AG09319 (cell line): Measurements from ENCODE around the gene CHN2.

ENCODE experiments used
- DNase-seq: peaks from one replicate; pipeline ENCODE4 v3.0.0-alpha.2; 2010; ENCODE audit warnings: low read depth; ENCODE audit errors: extremely low read depth
- TF ChIP-seq, protein P1 (sequence below): IDR thresholded peaks from 2 replicates; pipeline ENCODE4 v1.5.1; 2011; ENCODE audit warnings: low read depth, mild to moderate bottlenecking, inconsistent platforms, low read length, moderate library complexity

The CHN2 gene

DNA sequence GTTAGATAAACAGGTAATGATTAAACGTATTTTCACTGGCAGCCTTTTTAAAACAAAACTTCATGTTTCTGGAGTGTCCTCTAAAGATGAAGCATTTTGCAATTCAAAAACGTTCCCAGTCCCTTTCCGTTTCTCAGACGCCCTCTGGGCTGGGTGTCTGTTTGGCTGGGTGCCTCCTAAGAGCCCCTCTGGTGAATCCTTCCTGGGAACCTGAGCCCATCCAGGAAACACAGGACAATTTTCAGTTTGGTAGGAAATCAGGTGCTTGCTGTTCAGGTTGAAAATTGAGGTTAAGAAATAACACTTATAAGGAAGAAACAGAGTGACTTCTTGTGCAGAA is 76.7 kb downstream of the CHN2 start:
- TF ChIP-seq, protein P1, sequence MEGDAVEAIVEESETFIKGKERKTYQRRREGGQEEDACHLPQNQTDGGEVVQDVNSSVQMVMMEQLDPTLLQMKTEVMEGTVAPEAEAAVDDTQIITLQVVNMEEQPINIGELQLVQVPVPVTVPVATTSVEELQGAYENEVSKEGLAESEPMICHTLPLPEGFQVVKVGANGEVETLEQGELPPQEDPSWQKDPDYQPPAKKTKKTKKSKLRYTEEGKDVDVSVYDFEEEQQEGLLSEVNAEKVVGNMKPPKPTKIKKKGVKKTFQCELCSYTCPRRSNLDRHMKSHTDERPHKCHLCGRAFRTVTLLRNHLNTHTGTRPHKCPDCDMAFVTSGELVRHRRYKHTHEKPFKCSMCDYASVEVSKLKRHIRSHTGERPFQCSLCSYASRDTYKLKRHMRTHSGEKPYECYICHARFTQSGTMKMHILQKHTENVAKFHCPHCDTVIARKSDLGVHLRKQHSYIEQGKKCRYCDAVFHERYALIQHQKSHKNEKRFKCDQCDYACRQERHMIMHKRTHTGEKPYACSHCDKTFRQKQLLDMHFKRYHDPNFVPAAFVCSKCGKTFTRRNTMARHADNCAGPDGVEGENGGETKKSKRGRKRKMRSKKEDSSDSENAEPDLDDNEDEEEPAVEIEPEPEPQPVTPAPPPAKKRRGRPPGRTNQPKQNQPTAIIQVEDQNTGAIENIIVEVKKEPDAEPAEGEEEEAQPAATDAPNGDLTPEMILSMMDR = no peak
- no peak for DNase-seq

DNA sequence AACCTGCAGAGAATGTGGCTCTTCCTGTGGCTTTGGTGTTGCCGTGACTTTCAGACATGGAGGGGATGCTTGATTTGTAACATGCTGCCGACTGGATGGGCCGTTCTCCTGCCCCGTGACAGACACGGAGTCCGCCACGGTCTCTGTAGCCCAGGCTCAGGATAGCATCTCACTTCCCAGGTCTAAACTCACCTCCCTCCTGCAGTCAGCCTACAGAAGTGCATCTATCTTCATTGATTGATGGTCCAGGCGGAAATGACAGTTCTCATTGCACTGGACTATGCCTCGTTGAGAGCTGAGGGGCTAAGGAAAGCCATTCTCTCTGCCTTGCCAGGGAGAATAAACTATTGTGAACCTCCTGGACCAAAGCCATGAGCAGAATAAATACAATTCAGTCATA is 77.5 kb downstream of the CHN2 start:
- no peak for DNase-seq
- TF ChIP-seq, protein P1 = no peak

DNA sequence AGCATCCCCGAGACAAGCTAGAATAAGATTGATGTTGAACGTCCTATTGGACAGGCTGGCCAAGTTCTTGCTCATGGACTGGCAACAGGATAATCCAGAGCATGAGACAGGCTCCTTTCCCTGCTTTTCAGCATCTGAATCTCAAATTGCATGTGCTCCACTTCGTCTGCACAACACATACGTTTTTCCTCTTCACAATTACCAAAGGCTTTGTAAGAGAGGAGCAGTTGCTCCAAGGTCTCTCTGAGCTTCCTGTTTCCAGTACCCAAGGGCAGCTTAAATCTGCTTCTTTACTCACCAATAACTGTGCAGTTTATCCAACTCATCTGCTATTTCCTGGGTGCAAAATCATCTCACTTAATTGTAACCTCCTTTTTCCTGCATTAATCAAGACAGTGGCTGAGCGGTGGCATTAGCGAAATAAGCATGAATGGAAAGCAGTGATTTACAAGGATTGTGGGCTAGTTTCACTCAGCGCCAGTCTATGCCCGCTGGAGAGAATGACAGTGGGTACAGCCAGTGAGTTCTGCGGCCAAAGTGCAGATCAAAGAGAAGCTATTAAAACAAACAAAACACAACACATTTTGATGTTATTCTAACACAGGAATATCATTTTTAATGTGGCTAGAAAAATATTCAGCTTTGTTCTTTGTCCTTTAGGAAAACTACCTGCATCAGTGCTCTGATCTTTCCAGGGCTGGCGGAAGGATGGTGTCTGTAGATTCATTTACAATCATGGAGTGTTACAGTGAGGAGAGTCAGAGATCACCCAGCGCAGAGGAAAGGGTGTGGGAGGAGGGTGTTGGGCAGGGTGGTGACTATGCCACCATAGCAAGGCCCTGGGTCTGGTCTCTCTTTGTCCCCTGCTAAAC is 79.8 kb downstream of the CHN2 start:
- TF ChIP-seq, protein P1 = no peak
- DNase-seq = no peak

DNA sequence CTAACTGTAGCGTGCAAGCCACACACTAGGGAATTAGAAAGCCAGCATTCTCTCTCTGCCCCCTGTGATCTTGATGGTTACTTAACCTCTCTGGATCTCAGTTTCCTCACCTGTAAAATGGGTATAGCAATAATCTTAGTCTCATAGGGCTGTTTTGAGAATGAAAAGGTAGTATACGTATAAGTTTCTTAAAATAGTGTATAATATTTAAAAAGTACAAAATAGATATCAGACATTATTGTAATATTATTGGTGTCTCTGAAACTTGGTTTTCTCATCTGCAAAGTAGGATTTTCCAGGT is 80.4 kb downstream of the CHN2 start:
- TF ChIP-seq, protein P1 = no peak
- no peak for DNase-seq

DNA sequence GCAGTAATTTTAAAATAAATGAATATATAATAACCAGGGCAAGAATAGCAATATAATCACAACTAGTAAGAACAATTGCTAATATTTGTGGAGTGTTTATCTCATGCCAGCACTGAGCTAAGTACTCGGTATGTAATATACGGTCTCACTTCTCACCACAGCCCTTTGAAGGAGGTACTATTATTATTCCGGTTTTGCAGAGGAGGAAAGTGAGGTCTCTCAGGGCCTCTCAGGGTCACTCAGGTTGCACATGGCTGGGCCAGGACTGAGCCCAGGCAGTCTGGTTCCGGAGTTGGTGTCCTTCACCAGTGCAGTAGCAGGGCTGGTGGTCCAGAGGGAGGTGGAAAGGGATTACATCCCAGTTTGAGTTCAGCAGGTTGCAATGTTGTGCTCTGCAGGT is 80.9 kb downstream of the CHN2 start:
- DNase-seq = no peak
- TF ChIP-seq, protein P1 = no peak

DNA sequence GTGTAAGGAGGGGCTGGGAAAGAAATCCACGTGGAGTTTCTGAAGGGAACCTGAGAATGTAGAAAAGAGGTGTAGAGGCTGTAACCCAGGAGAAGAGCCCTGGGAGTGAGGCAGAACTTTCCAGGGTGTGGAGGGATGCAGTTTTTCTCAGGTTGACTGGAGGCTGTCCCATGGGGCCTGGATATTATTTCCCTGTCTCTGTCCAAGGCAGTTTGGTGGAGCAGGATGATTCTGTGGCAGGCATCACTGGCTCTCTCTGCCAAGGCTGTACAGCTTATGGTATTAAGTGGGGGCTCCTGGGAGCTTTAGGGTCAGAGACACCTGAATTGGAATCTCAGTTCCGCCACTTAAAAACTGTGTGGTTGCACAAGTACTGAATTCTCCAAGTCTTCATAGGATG is 81.6 kb downstream of the CHN2 start:
- no peak for DNase-seq
- TF ChIP-seq, protein P1 = no peak

DNA sequence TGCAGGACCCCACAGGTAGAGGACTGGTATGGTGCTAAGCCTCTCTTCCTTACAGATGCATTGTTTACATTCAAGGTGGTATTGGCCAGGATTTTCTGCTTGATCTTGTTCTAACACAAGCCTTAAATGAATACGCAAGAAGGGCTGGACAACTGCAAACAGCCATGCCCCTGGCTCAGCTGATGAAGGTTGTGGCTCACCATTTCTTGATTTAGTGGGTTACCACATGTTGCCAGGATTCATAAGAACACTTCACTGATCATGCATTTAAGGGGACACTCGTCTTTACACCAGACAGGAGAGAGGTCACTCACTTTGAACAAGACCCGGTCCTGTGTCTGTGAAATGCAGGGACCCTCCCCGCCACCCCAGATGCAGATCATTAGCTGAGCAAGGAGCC is 82.2 kb downstream of the CHN2 start:
- TF ChIP-seq, protein P1 = no peak
- DNase-seq = no peak
